Kidney (tissue), 14 donors: ENCODE results near the gene VSIG8. TPM values are rescaled to one million over a fixed set of nuclear protein-coding genes. Genes with fewer than 3 reads are reported as not detected.
A peak's percentile ranks its signal among the peaks of the same experiment; 100 is the strongest.

ENCODE experiments used
- DNase-seq, 5 donors: peaks; one replicate each; pipeline ENCODE4 v3.0.0-alpha.2; 2013 to 2020
- FAIRE-seq: peaks from 2 replicates; lab custom pipeline; 2012; peaks lifted over from hg19 to GRCh38; lab: Jason Lieb, UNC
- H3K27ac ChIP-seq, 2 donors: one replicate each; pipeline ENCODE4 v1.7.0; 2013; ENCODE audit warnings: low read depth in 2 of 2, low read length in 2 of 2, inconsistent platforms in 1 of 2
- H3K27me3 ChIP-seq: one replicate; pipeline ENCODE4 v1.7.1; 2013; ENCODE audit warnings: low read length, inconsistent platforms; ENCODE audit not compliant: control insufficient read depth, insufficient read depth
- H3K36me3 ChIP-seq, 3 donors: one replicate each; pipeline versions ENCODE4 v1.7.0 to v1.7.1; 2013; ENCODE audit warnings: low read length in 3 of 3, control low read depth in 1 of 3, inconsistent platforms in 1 of 3; ENCODE audit not compliant: insufficient read depth in 3 of 3, control insufficient read depth in 2 of 3
- H3K4me1 ChIP-seq, 3 donors: one replicate each; pipeline versions ENCODE4 v1.7.0 to v1.7.1; 2013; ENCODE audit warnings: low read length in 3 of 3, inconsistent platforms in 1 of 3, low read depth in 1 of 3; ENCODE audit not compliant: control insufficient read depth in 2 of 3, insufficient read depth in 2 of 3
- H3K4me3 ChIP-seq, 3 donors: one replicate each; pipeline versions ENCODE4 v1.7.0 to v1.8.1; 2013; ENCODE audit warnings: low read length in 3 of 3, control low read depth in 1 of 3, inconsistent platforms in 1 of 3
- H3K9ac ChIP-seq, 3 donors: one replicate each; pipeline versions ENCODE4 v1.7.0 to v1.7.1; 2013; ENCODE audit warnings: low read length in 3 of 3, control low read depth in 1 of 3, inconsistent platforms in 1 of 3
- H3K9me3 ChIP-seq, 3 donors: one replicate each; pipeline versions ENCODE4 v1.7.0 to v1.7.1; 2013; ENCODE audit warnings: low read length in 3 of 3, control low read depth in 1 of 3, inconsistent platforms in 1 of 3; ENCODE audit not compliant: control insufficient read depth in 2 of 3, insufficient read depth in 1 of 3
- CTCF ChIP-seq: IDR thresholded peaks from 3 replicates; pipeline ENCODE4 v1.5.1; 2012; ENCODE audit warnings: mild to moderate bottlenecking, moderate library complexity, borderline replicate concordance; ENCODE audit not compliant: insufficient read depth; ENCODE audit errors: extremely low read depth
- intact Hi-C: fragments of 100-400 bp; cut with DNase I; formaldehyde crosslinking; loops from one replicate; pipeline ENCODE4 v1.11.1; 2022
- polyA plus RNA-seq: library from polyadenylated mRNA; stranded (reverse); fragments of 350-450 nt; fragmentation: Illumina TruSeq; extraction: RNeasy Lipid Tissue Mini Kit (QIAGEN cat#74804); gene quantifications from one replicate; pipeline ENCODE4 v1.2.3, GENCODE V29; 2014; ENCODE audit warnings: low read depth, low replicate concordance; ENCODE audit not compliant: insufficient read depth
- total RNA-seq: library from RNA; stranded (reverse); fragmentation: NEBNext Ultra II Directional; extraction: Animal tissue kit (Norgen Biotek cat#: 25700); gene quantifications from one replicate; pipeline ENCODE4 v1.2.1, GENCODE V29; 2021
- donor health status: control.
- donor health status: control.
- donor health status: control.
- donor health status: control.
- donor health status: control.
- donor health status: DM: yes; HTN: yes; CAD: no.
- donor health status: Normal renal cell carcinoma (clear cell type).

The VSIG8 gene
- total and polyA plus RNA-seq, 2 donors from 2014 or later, result 8.1 TPM; not detected in 1

DNA sequence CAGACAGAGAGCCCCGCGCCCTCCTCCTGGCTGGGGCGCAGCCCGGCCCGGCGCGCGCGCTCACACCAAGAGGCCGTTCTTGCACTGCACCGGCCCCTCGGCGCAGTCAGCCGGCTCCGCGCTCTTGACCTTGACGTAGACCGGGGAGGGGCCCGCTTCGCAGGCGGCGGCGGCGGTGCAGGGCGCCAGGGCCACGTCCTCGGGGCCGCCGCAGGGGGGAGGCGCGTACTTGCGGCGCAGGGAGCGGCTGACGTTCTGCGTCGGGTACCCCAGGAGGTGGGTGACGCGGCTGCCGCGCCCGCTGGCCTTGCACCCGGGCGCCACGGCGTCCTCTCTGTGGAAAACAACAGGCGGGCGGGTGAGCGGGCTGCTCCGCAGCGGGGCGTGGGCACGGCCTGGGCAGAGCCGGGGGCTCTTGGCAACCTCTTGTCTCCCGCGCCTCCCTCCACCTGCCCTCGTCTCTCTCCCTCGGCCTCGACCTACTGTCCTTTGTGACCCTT, 7.7 kb downstream of the VSIG8 start:
- FAIRE-seq (no peak), DNase-seq (peak; percentile 86 to 95 (median 92))
- peak overlapping the region; percentile 93 to 96 for H3K27ac ChIP-seq
- no peaks in the 10 kb centered on the region for H3K27me3 ChIP-seq
- peaks cover 0 to 7% (median 2%) of the 10 kb centered on the region in 3 donors for H3K4me1 ChIP-seq
- TF ChIP-seq CTCF, result no peak
- peak overlapping the region in 2 of 3 donors; percentile 66 to 72 for H3K4me3 ChIP-seq
- no peaks in the 10 kb centered on the region for H3K9me3 ChIP-seq
- peak overlapping the region in 2 of 3 donors; percentile 51 to 87 for H3K9ac ChIP-seq
- intact Hi-C loops, result no loop called here
- H3K36me3 ChIP-seq, result no peaks in the 10 kb centered on the region

GRCh38 chr1:159854116-159854692, 8.3 kb downstream of the VSIG8 start:
- Histone ChIP-seq H3K27me3 (no peaks in the 10 kb centered on the region), H3K9ac (peak overlapping the region; percentile 27 to 87 (median 51))
- intact Hi-C loops, result no loop called here

DNA sequence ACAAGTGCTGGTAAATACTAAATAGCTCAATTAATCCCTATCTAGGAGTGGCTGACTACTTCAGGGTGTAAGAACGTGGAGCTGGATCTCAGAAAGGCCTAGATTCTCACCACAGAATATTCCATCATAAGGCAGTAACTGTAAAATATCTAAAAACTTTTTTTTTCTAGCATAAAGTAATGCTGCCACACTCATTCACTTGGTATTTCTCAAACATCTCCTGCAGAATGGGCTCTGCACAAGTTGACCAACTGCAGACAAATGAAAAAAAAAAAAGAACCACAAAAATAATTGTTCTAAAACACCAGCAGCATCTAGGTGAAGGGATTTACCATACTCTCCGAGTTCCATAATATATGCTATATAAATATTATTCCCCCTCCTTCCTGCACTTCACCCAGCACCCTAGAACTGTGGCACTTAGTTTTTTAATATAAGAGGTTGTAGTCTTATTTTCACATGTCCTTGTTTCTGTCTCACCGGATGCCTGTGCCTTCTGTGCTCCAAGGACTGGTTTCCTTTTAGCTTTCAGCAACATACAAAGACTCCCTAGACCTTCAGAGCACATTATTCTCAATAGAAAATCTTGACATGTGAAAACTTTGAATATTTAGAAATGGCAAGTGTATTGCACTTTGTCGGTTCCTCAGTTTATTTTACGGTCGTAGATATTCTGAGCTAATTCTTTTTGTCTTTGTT, 8.9 kb downstream of the VSIG8 start:
- Histone ChIP-seq H3K27me3 (no peaks in the 10 kb centered on the region), H3K4me1 (peaks cover 0 to 7% (median 2%) of the 10 kb centered on the region in 3 donors), H3K9me3 (no peaks in the 10 kb centered on the region), H3K4me3 (peak overlapping the region; percentile 60 to 72 (median 66)), H3K27ac (peak overlapping the region; percentile 93 to 96), H3K36me3 (no peaks in the 10 kb centered on the region), H3K9ac (peak overlapping the region; percentile 27 to 87 (median 34))
- no peak for FAIRE-seq
- TF ChIP-seq CTCF, result no peak
- DNase-seq, result peak in 1 of 5 donors; percentile 42
- intact Hi-C loops, result no loop called here

More at GRCh38 chr1:159854116-159854692, 8.3 kb downstream of the VSIG8 start:
- DNase-seq (peak; percentile 75 to 91 (median 85)), FAIRE-seq (no peak)
- Histone ChIP-seq H3K4me1 (peaks cover 0 to 7% (median 2%) of the 10 kb centered on the region in 3 donors), H3K9me3 (no peaks in the 10 kb centered on the region), H3K36me3 (no peaks in the 10 kb centered on the region), H3K4me3 (peak overlapping the region; percentile 60 to 72 (median 66)), H3K27ac (peak overlapping the region; percentile 93 to 96)
- no peak for TF ChIP-seq CTCF
